ENCODE measurements around the gene CCL20. TPM values are rescaled to one million over a fixed set of nuclear protein-coding genes. Genes with fewer than 3 reads are reported as not detected.

CCL20 gene
- total and polyA plus RNA-seq, 4 donors, result 8.0 to 712 (median 47.5) TPM

GRCh38 chr2:227767830-227768229 is 45.8 kb upstream of the CCL20 start:
- Histone ChIP-seq H3K27me3 (ENCODE audit: control insufficient read depth in 3 of 3, insufficient read depth in 3 of 3, low read length in 2 of 3) (no peaks in the 10 kb centered on the region), H3K36me3 (ENCODE audit: control insufficient read depth in 4 of 4, insufficient read depth in 4 of 4, low read length in 4 of 4) (no peaks in the 10 kb centered on the region), H3K9ac (ENCODE audit: insufficient read depth in 1 of 2, low read length in 2 of 2) (no peak overlapping the region), H3K4me1 (ENCODE audit: control insufficient read depth in 5 of 5, insufficient read depth in 5 of 5, low read length in 5 of 5) (peaks cover 0 to 6% (median 0%) of the 10 kb centered on the region in 5 donors), H3K27ac (ENCODE audit: low read depth in 1 of 2, low read length in 1 of 2) (no peak overlapping the region), H3K4me3 (no peak overlapping the region), H3K9me3 (ENCODE audit: control insufficient read depth in 4 of 4, insufficient read depth in 3 of 4, low read length in 3 of 4) (no peaks in the 10 kb centered on the region)
- WGBS, 2 donors, result 93 to 97% methylated on average over 22 of the region's 22 CpGs
- TF ChIP-seq CTCF (IDR thresholded peaks at IDR 0.05; ENCODE audit: control extremely low read depth, extremely low read depth), result no peak
- DNase-seq, result no peak
- ATAC-seq (ENCODE audit: insufficient read depth, low FRiP score), result no peak

- Histone ChIP-seq H3K27ac (ENCODE audit: low read depth in 1 of 2, low read length in 1 of 2) (no peak overlapping the region), H3K36me3 (ENCODE audit: control insufficient read depth in 4 of 4, insufficient read depth in 4 of 4, low read length in 4 of 4) (no peaks in the 10 kb centered on the region), H3K9me3 (ENCODE audit: control insufficient read depth in 4 of 4, insufficient read depth in 3 of 4, low read length in 3 of 4) (no peaks in the 10 kb centered on the region), H3K27me3 (ENCODE audit: control insufficient read depth in 3 of 3, insufficient read depth in 3 of 3, low read length in 2 of 3) (no peaks in the 10 kb centered on the region), H3K4me1 (ENCODE audit: control insufficient read depth in 5 of 5, insufficient read depth in 5 of 5, low read length in 5 of 5) (peaks cover 0 to 6% (median 0%) of the 10 kb centered on the region in 5 donors), H3K9ac (ENCODE audit: insufficient read depth in 1 of 2, low read length in 2 of 2) (no peak overlapping the region), H3K4me3 (no peak overlapping the region)
- WGBS, 2 donors, result 78 to 88% methylated on average over 5 of the region's 5 CpGs
- TF ChIP-seq CTCF (IDR thresholded peaks at IDR 0.05; ENCODE audit: control extremely low read depth, extremely low read depth), result no peak
- DNase-seq, result no peak
- no peak for ATAC-seq (ENCODE audit: insufficient read depth, low FRiP score)
Measured at GRCh38 chr2:227772197-227772661, 41.4 kb upstream of the CCL20 start.

- H3K9ac ChIP-seq (ENCODE audit: insufficient read depth in 1 of 2, low read length in 2 of 2), result no peak overlapping the region
- H3K4me3 ChIP-seq, result no peak overlapping the region
- no peaks in the 10 kb centered on the region for H3K27me3 ChIP-seq (ENCODE audit: control insufficient read depth in 3 of 3, insufficient read depth in 3 of 3, low read length in 2 of 3)
- no peak overlapping the region for H3K27ac ChIP-seq (ENCODE audit: low read depth in 1 of 2, low read length in 1 of 2)
- ATAC-seq (ENCODE audit: insufficient read depth, low FRiP score) (no peak), DNase-seq (no peak)
- WGBS, 2 donors, result 52 to 76% methylated on average over 2 of the region's 2 CpGs
- no peaks in the 10 kb centered on the region for H3K36me3 ChIP-seq (ENCODE audit: control insufficient read depth in 4 of 4, insufficient read depth in 4 of 4, low read length in 4 of 4)
- no peaks in the 10 kb centered on the region for H3K9me3 ChIP-seq (ENCODE audit: control insufficient read depth in 4 of 4, insufficient read depth in 3 of 4, low read length in 3 of 4)
- H3K4me1 ChIP-seq (ENCODE audit: control insufficient read depth in 5 of 5, insufficient read depth in 5 of 5, low read length in 5 of 5), result peaks cover 0 to 6% (median 0%) of the 10 kb centered on the region in 5 donors
- TF ChIP-seq CTCF (IDR thresholded peaks at IDR 0.05; ENCODE audit: control extremely low read depth, extremely low read depth), result no peak
Measured at GRCh38 chr2:227772932-227773331, 40.7 kb upstream of the CCL20 start.

- H3K36me3 ChIP-seq (ENCODE audit: control insufficient read depth in 4 of 4, insufficient read depth in 4 of 4, low read length in 4 of 4), result no peaks in the 10 kb centered on the region
- no peak overlapping the region for H3K27ac ChIP-seq (ENCODE audit: low read depth in 1 of 2, low read length in 1 of 2)
- no peak for ATAC-seq (ENCODE audit: insufficient read depth, low FRiP score)
- no peaks in the 10 kb centered on the region for H3K27me3 ChIP-seq (ENCODE audit: control insufficient read depth in 3 of 3, insufficient read depth in 3 of 3, low read length in 2 of 3)
- no peaks in the 10 kb centered on the region for H3K9me3 ChIP-seq (ENCODE audit: control insufficient read depth in 4 of 4, insufficient read depth in 3 of 4, low read length in 3 of 4)
- DNase-seq, result no peak
- 59% methylated on average over 15 of the region's 15 CpGs for WGBS, 2 donors
- H3K9ac ChIP-seq (ENCODE audit: insufficient read depth in 1 of 2, low read length in 2 of 2), result no peak overlapping the region
- TF ChIP-seq CTCF (IDR thresholded peaks at IDR 0.05; ENCODE audit: control extremely low read depth, extremely low read depth), result no peak
- H3K4me3 ChIP-seq, result no peak overlapping the region
- H3K4me1 ChIP-seq (ENCODE audit: control insufficient read depth in 5 of 5, insufficient read depth in 5 of 5, low read length in 5 of 5), result peaks cover 0 to 6% (median 0%) of the 10 kb centered on the region in 5 donors
Measured at GRCh38 chr2:227774011-227774624, 39.5 kb upstream of the CCL20 start.

All from lung (tissue), 12 donors.